Hematopoietic multipotent progenitor cell treated with erythropoietin and hydrocortisone succinate and interleukin-3 and kit ligand, for 6 days (in vitro differentiated cells): ENCODE measurements around the gene COQ9.

Experiments used
- DNase-seq: peaks from one replicate; pipeline ENCODE4 v3.0.0-alpha.2; 2015

COQ9 gene, protein sequence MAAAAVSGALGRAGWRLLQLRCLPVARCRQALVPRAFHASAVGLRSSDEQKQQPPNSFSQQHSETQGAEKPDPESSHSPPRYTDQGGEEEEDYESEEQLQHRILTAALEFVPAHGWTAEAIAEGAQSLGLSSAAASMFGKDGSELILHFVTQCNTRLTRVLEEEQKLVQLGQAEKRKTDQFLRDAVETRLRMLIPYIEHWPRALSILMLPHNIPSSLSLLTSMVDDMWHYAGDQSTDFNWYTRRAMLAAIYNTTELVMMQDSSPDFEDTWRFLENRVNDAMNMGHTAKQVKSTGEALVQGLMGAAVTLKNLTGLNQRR

DNA sequence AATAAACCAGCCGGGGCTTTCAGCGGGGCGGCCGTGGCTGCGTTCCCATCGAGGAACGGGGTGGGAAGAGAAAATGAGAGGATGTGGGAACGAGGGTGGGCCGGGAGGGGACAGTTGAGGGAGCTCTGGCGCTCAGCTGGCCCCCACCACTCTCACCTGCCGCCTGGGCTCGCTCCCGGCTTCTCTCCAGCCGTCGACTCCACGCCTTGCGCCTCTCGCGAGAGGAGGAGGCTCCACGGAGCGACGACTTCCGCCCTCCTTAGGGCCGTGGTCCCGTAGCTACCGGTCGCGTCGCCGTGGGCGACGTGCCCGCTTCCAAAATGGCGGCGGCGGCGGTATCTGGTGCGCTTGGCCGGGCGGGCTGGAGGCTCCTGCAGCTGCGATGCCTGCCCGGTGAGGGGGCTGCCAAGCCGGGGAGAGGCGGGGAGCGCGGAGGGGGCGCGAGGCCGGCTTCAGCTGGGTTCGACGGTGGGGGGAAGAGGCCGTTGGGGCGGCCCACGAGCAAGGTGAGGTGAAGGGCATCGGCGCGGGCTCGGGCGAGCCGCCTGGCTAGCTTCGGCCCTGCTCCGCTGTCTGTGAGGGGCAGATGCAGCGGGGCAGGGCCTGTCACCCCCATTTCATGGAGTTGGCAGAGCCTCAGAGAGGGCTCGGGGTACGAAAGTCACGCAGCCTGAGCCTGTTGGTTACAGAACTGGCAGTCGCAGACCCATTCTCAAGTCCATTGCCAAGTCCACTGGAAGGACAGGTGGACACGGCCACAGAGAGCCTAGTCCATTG, at the start of gene COQ9, which contains the start of gene CIAPIN1:
COQ9 (plus strand) TSS at position 294 of the 777 bp plus-strand sequence; CDS start at position 321, 27 bp downstream.
CIAPIN1 (minus strand) TSS at position 200 of the 777 bp plus-strand sequence. CDS start 6,457 bp downstream, outside the sequence.
- peak; percentile 97 for DNase-seq

DNA sequence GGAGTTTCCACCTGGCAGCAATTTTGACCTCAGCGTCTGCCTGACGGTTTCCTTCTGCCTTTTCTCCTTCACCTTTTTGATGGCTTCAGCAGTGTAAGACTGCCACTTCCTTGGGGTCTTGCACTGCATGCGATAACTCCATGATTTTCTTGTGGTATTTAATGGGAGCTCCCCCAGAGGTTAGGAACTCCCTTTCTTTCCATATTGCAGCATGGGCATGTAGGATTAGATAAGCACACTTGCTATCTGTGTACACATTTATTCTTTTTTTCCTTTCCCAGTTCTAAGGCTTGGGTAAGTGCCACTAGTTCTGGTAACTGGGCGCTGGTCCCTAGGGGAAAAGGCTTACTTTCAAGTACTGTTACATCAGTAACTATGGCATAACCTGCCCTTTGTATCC, 49.8 kb upstream of the COQ9 start:
- DNase-seq = peak; percentile 42

DNA sequence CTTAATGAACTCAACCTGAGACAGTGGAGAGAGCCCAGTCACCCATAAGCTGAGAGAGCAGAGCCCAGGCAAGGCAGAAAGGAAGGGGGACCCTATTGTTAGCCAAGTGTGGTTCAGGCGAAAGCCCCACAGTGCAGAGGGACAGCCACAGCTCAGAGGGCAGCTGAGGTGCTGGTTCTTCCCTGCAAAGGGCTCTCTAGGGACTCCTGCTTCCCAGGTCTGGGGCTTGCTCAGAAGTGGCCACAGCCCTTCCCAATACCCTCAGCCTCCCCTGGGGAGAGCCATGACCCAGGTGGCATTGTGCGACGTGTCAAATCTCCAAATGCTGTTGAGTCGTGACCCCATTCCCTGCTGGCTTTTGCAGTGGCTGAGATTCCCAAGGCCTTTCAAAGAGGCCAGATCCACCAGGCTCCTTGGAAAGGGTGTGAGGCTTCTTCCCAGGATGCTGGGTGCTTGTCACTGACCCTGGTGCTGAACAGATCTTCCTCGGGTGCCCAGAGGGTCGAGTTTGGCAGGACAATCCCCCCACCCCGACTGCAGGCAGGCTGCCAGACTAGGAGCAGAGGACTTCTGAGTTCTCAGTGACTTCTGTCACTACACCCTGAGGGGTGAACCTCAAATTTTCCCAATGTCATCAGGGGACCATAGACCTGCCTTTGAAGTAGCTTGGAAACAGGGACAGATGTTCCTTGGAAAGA, 45.2 kb upstream of the COQ9 start:
- DNase-seq = no peak

DNA sequence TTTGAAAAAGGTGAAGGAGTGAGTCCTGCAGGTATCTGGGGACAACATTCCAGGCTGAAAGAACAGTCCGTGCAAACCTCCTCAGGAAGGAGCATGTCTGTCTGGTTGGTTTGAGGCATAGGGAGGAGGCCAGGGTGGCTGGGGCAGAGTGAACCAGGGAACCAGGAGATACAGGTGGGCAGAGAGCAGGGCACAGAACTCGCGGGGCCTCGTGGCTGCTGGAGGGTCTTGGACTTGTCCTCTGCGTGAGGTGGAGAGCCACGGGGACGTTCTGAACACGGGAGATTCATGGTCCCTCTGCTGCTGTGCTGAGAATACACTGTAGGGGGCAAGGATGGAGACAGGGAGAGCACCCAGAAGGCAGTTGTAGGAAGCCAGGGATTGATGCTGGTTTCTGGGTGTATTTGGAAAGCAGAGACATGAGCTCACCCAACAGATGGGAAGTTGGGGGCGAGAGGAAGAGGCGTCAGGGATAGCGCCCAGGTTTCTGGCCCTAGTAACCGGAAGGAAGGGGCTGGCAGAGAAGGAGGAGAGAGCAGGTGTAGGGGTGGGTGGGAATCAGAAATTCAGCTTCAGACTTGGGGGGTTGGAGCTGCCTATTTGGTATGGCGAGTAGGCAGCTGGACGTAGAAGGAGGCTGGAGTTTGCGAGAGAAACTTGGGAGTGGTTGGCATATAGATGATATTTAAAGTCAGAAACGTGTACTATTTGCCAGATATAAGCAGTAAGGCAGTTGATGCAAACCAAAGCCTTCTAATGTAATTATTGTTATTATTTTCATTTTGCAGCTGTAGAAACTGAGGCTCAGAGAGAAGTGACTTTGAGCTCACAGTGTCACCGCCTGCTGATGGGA, 43.1 kb upstream of the COQ9 start, which contains the start of gene CCL17:
CCL17 (plus strand) TSS at position 803 of the 853 bp plus-strand sequence. CDS start 9,166 bp downstream, outside the sequence.
- no peak for DNase-seq

DNA sequence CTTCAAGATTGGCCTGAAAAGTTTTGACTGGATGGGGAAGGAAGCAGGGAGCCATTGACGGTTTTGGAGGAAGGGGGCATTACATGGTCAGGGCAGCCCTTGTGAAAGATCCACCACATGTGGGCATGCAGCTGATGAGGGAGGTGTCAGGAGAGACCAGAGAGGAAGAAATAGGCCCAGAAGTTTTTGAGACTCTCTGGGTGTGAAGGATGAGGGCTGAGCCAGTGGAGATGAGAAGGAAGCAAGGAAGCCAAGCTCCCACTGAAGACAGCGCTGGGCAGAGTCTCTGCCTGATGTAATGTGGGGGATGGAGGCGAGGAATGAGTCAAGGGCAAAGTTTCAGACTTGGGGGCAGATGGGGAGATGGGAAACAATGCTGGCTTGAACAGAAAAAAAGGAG, 42.2 kb upstream of the COQ9 start:
- no peak for DNase-seq

DNA sequence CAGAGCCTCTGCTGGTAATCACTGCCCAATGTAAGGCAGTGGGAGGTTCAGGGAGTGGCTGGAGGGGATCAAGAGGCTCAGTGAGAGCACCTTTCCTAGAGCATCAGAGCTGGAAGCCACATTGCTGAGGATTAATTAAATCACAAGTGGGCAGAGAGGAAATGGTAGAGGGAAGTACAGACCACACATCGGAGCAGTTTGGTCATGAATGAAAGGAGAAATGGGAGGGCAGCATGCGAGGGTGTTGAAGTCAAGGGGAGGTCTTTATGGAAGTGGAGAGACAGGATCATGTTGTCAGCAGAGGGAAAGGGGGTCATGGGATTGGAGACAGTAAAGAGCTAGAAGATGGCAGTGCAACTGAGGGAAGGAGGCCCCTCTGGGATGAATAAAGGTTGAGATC, 40.4 kb upstream of the COQ9 start:
- DNase-seq = no peak

DNA sequence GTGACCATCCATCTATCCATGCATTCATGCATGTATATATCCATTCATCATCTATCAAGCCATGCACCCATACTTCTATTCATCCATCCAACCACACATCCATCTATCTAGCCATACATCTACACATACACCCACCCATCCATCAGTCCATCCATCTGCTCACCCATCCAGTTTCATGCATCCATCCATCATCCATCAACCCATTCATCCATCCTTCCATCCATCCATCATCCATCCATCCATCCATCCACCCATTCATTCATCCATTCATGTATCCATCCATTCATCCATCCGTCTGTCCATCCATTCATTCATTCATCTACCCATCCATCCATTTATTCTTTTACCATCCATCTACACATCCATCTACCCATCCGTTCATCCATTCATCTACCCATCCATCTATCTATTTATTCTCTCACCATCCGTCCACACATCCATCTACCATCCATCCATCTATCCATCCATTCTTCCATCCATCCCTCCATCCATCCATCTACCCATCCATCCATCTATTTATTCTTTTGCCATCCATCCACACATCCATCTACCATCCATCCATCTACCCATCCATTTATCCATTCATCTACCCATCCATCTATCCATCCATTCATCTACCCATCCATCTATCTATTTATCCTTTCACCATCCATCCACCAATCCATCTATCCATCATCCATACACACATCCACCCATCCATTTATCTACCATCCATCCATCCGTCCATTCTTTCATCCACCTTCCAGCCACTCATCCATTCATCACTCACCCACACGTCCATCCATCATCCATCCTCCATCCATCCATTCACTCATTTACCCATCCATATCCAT, 39.5 kb upstream of the COQ9 start:
- DNase-seq = no peak

DNA sequence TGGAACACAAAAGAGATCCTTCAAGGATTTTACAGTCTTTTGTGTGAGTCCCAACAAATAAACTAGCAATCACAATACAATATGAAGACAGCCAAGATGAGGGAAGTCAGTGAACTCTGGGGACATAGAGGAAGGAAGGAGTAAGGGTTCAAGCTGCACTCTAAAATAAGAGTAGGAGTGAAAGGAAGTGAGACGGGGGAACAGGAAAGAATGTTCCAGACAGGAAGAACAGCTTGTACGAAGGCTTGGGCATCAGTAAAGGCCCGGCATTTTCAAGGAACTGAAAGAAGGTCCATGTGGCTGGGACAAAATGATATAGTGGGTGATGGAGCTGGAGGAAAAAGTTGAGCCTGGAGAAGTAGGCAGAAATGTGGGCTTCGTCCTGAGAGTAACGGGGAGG, 38.2 kb upstream of the COQ9 start:
- DNase-seq = no peak

DNA sequence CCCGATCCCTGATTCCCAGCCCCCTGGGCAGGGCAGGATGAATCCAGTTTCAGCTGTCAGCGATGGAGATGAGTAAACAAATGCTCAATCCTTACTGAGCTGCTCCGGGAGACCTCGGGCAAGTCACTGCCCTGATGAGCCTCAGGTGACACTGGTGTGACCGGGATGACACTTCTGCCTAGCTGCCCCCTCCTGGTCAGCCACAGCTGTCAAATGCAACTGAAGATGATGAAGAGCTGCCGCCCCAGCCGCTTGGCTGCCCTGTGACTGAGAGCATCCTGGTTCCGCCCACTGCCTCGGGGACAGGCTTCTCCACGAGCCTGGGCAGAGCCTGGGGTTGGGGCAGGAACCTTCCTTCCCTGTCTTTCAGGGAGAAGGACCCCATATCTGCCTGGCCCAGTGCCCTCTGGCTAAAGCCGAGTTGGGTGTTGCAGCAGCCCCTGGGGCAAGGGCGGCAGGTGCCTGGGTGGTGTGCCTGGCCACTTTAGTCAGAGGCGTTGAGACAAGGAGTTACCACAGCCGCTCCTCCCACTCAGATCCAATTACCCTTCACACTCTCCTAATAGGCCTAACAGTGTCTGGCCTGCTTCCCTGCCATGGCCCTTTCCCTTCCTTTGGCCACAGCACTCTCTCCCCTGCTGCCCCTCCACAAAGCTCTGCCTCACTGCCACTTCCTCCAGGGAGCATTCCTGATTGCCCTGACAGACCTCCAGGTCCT, 37.2 kb upstream of the COQ9 start:
- no peak for DNase-seq

DNA sequence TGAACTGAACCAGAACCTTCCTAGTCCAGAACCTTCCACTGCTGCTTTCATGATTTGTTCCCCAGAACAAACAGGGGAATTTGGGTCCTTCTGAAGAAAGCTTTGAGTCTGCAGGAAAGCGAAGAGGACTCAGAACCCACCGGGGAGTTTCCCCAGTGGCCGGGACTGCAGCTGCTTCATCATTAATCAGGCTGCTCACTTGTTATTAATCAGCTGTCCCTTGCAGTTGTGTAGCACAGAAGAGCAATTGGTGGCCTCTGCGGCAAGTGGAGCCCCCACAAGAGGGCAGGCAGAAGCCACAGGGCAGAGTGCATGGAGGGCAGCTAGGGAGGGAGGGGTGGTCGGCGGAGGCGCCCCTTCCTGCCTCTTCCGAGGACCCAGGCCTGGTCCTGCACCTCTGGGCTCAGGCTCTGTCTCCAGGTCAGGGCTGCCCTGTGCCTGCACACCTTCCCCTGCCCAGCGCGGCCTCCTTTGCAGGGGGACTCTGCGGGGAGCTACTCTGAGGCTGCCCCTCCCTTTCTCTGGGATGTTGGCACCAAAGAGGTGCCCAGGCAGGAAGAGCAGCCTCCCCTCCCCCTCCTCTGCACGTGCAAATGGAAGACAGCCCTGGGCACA, 35.8 kb upstream of the COQ9 start:
- DNase-seq = no peak

DNA sequence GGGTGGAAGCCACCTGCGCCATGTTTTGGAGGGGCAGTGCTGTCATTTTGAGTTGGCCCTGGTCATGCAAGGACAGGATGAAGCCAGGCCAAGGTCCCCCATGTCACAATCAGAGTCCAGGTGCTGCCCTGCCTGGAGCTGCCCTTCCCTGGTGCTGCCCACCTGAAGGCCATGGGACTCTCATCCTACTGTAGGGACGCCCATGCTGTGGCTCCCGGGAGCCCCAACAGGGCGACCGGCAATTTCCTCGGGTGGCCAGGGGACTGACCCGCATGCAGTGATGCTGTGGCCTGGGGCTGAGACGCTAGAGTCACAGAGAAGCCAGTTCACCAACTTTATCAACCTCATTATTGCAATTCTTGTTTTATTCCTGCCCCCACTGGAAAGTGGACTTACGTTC, 34.7 kb upstream of the COQ9 start:
- DNase-seq = no peak

DNA sequence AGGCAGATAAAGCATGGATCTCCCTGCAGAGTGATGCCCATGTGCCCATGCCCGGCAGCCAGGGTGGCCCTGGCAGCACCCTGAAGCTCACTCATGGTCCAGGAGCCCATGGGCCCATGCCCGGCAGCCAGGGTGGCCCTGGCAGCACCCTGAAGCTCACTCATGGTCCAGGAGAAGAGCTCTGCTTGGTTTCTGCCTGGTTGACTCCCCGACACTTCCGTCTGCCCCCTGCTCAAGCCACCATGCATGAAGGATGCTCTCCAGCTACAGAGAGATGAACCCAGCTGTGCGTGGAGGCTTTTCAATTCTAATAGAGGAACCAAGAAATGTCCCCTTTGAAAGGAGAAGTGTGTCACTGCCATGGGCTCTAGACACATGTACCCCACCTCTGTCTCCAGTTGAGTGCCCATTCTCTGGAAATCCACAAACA, 34.0 kb upstream of the COQ9 start:
- DNase-seq = no peak

DNA sequence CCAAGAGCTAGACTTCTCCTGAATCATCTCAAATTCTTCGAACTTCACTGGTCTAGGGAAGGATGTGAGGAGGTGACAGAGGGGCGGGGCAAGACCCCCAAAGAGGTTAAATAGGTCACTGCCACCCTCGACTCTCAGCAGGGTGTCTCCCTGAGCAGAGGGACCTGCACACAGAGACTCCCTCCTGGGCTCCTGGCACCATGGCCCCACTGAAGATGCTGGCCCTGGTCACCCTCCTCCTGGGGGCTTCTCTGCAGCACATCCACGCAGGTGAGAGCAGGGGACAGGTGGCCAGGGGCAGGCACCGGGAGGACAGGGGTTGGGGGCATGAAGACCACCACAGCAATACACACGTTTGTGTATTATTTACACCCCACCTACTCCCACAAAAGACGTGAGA, 33.5 kb upstream of the COQ9 start:
- no peak for DNase-seq

DNA sequence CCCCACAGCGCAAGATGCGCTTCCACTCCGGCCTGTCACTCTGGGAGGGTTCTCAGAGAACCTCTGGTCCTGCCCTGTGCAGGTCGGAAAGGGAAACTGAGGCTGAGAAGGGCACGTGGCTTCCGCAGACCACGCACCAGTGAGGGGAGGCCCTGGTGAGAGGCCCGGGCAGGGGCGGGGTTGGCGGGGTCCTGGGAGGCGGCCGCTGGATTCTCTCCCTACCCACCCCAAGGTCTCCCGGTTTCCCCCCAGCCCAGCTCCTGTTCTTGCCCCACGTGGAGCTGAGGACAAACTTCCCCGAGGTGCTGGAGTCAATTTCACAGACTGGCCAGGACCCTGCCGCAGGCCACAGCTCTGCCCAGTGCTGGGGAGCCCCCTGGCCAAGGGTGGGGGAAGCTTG, 31.2 kb upstream of the COQ9 start:
- DNase-seq = no peak

DNA sequence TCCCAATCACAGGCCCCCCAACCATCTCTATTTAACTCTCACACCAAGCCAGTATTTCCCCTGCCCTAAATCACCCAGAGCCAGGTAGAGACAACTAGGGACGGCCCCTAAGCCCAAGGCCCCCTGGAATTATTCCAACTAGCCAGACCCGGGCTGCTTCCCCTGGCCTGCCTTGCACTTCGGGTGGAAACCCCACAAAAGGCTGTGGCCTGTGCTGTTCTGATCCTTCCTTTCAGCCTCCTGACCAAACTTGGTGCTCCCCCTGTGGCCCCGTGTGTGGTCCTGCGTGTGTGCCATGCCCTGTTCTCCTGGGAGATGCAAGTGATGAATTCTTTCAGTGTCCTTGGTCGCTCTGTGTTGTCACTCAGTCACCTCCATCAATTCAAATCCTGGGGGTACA, 27.8 kb upstream of the COQ9 start:
- DNase-seq = no peak

DNA sequence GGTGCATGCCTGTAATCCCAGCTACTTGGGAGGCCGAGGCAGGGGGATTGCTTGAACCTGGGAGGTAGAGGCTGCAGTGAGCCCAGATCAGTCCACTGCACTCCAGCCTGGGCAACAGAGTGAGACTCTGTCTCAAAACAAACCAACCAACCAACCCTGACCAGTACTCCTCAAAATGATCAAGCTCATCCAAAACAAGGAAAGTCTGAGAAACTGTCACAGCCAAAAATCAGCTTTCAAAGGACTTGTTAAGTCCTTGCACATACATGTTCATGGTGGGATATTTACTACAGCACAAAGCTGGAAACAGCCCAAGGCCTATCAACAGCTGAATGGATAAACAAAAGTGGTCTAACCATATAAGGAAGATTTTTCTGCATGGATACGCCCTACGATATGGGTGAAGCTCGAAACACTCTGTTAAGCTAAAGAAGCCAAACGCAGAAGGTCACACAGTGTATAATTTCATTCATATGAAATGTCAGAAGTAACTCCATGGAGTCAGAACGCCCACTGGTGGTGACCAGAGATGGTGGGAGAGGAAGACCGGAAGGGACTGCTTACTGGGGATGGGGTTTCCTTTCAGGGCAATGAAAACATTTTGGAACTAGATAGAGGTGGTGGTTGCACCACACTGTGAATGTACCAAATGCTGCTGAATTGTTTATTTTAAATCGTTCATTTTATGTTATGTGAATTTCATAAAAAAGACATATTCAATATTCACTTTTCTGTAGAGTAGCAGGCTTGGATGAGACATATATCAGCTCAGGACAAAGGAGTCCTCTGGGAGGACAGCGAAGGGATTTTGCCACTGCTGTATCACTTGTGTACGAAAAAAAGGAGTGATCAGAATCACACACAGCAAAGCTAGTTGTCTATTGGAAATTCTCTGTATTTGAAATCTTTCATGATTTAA, 25.0 kb upstream of the COQ9 start:
- DNase-seq = peak; percentile 71

DNA sequence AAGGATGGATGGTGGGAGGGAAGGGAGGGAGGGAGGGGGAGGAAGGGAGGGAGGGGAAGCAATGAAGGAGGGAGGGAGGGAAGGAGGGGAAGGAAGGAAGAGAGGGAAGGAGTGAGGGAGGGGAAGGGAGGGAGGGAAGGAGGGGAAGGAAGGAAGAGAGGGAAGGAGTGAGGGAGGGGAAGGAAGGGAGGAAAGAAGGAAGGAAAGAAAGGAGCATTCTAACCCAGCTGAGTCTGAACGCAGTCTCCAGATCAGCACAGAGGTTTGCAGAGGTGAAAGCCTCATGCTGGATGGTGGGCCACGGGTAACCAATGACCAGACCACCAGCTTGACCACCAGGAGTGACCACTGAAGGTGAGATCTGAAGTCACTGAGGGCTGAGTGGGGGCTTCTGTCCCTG, 24.1 kb upstream of the COQ9 start:
- no peak for DNase-seq

DNA sequence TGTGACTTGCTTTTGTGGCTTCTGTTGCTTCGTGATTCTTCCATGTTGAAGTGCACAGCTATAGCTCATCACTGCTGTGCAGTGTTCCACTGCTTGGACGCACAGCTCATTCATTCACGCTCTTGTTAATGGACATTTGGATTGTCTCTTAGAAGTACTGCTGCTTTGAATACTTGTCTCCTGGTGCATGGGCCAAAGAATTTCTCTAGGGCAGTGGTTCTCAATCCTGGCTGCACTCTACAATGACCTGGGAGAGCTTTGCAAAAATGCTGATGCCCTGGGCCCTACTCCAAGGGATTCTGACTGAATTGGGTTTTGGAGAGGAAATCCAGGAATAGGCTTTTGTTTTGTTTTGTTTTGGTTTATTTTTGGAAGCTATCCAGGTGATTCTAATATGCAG, 22.7 kb upstream of the COQ9 start:
- DNase-seq = no peak

DNA sequence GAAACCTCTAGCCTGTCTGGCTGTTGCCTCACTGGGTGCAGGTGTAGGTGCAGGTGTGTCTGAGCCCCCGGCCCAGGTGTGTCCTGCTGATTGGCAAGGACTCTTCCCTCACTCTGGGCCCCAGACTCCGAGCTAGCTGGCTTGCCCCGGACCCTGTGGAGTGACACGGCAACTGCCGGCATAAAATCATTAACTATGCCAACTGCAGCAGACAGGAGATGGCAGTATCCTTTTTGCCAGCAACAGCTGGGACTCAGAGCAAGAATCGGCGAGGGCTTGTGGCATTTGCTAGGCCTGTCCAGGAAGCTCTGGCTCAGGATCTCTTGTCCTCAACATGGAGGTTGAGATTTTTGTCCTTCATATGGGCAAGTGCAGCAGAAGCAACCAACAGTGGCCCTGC, 20.9 kb upstream of the COQ9 start:
- no peak for DNase-seq
